ENCODE data around the gene KCTD5. TPM values are rescaled to one million over a fixed set of nuclear protein-coding genes. Genes with fewer than 3 reads are reported as not detected.

The KCTD5 gene
- total RNA-seq, 1 experiment from 2014 or later, result 42.1 TPM

GRCh38 chr16:2749936-2750335 is 67.6 kb downstream of the KCTD5 start:
- intact Hi-C loops (cut with micrococcal nuclease), result no loop called here
- ATAC-seq (no peak), DNase-seq (ENCODE audit: low read depth, low spot score) (no peak)
- ChIA-PET CTCF (no interaction called here), RAD21 (ENCODE audit: low non-redundant PET in 1 of 2, low total read pairs in 2 of 2, uncharacterized antibody in 2 of 2, unreplicated experiment in 2 of 2) (no interaction called here), POLR2A (no interaction called here)
- Histone ChIP-seq H3K4me3 (replicated peaks in 1 of 2; ENCODE audit: low read depth in 1 of 2, low read length in 2 of 2) (no peak overlapping the region), H3K4me2 (ENCODE audit: low read length) (no peak overlapping the region), H3K4me1 (ENCODE audit: control insufficient read depth in 1 of 2, insufficient read depth in 2 of 2, low read length in 2 of 2) (peaks cover 18 to 30% of the 10 kb centered on the region in 2 experiments), H3K79me2 (ENCODE audit: insufficient read depth, low read length) (peaks cover 38% of the 10 kb centered on the region), H3K27me3 (ENCODE audit: insufficient read depth, low read length) (no peaks in the 10 kb centered on the region), H2AFZ (ENCODE audit: low read depth, low read length, poor library complexity, severe bottlenecking) (no peak overlapping the region), H3K9me3 (ENCODE audit: control insufficient read depth in 1 of 2, insufficient read depth in 1 of 2, low read depth in 1 of 2, low read length in 2 of 2) (no peaks in the 10 kb centered on the region), H4K20me1 (ENCODE audit: insufficient read depth) (peaks cover 13% of the 10 kb centered on the region; the same call in 1 of the 2 replicates), H3K9me2 (ENCODE audit: insufficient read depth) (no peaks in the 10 kb centered on the region), H3K9ac (ENCODE audit: low read length) (no peak overlapping the region), H3K27ac (ENCODE audit: low read depth, low read length) (no peak overlapping the region), H3K36me3 (ENCODE audit: control insufficient read depth in 1 of 2, insufficient read depth in 2 of 2, low read length in 2 of 2) (peaks cover 0 to 7% of the 10 kb centered on the region in 2 experiments; a peak in 2 of 4 replicates)
- BruUV-seq (replicated peaks), result no TSS peak
- TF ChIP-seq EZH2 (IDR thresholded peaks at IDR 0.05) (no peak), ATF3 (IDR thresholded peaks at IDR 0.05) (no peak), YY1 (IDR thresholded peaks at IDR 0.05; ENCODE audit: extremely low read depth, insufficient replicate concordance, low read depth, low read length) (no peak), ZBTB33 (IDR thresholded peaks at IDR 0.05; ENCODE audit: extremely low read depth, insufficient replicate concordance, low read length) (no peak), RAD21 (IDR thresholded peaks at IDR 0.05; ENCODE audit: low read depth) (no peak), EZH2phosphoT487 (IDR thresholded peaks at IDR 0.05; ENCODE audit: borderline replicate concordance) (no peak), POLR2A (IDR thresholded peaks at IDR 0.05; ENCODE audit: borderline replicate concordance, extremely low read depth, insufficient read depth, insufficient read length) (no peak), TCF7L2 (IDR thresholded peaks at IDR 0.05; ENCODE audit: borderline replicate concordance, extremely low read depth, insufficient read depth, insufficient read length) (no peak), SIN3A (IDR thresholded peaks at IDR 0.05; ENCODE audit: low read depth) (no peak), JUND (IDR thresholded peaks at IDR 0.05) (no peak), EGR1 (IDR thresholded peaks at IDR 0.05; ENCODE audit: low read depth) (no peak), SP1 (IDR thresholded peaks at IDR 0.05; ENCODE audit: low read depth) (no peak), CEBPB (IDR thresholded peaks at IDR 0.05; ENCODE audit: low read depth) (no peak), REST (IDR thresholded peaks at IDR 0.05; ENCODE audit: low read depth) (no peak), CBX3 (IDR thresholded peaks at IDR 0.05; ENCODE audit: low read depth) (no peak), POLR2AphosphoS5 (IDR thresholded peaks at IDR 0.05; ENCODE audit: low read depth, low read length) (no peak), FOSL1 (IDR thresholded peaks at IDR 0.05; ENCODE audit: low read depth) (no peak), SRF (IDR thresholded peaks at IDR 0.05; ENCODE audit: low read depth) (no peak)
